ENCODE measurements around the gene SLC26A4.

SLC26A4 gene

DNA sequence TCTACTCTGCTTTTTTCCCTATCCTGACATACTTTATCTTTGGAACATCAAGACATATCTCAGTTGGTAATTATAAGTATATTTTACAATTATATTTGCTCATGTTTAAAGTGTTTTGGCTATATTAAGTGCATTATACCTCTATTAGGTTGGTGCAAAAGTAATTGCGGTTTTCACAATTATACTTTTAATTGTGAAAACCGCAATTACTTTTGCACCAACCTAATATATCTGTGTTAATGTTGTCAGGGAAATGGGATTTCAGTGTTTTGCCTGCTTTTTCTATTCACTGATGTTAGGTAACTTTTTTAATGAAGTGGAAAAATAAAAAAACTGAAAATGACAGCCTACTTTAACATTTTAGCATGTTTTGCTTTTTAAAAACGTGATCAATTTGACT is 11.6 kb downstream of the SLC26A4 start:
- DNase-seq (ENCODE audit: insufficient read length, low spot score): no peak
- TF ChIP-seq CTCF (IDR thresholded peaks at IDR 0.05; ENCODE audit: insufficient read depth, missing control alignments): no peak
- no peak for FAIRE-seq

GRCh38 chr7:107676249-107676648 is 15.6 kb downstream of the SLC26A4 start:
- DNase-seq (ENCODE audit: insufficient read length, low spot score): no peak
- FAIRE-seq: no peak
- TF ChIP-seq CTCF (IDR thresholded peaks at IDR 0.05; ENCODE audit: insufficient read depth, missing control alignments): no peak

DNA sequence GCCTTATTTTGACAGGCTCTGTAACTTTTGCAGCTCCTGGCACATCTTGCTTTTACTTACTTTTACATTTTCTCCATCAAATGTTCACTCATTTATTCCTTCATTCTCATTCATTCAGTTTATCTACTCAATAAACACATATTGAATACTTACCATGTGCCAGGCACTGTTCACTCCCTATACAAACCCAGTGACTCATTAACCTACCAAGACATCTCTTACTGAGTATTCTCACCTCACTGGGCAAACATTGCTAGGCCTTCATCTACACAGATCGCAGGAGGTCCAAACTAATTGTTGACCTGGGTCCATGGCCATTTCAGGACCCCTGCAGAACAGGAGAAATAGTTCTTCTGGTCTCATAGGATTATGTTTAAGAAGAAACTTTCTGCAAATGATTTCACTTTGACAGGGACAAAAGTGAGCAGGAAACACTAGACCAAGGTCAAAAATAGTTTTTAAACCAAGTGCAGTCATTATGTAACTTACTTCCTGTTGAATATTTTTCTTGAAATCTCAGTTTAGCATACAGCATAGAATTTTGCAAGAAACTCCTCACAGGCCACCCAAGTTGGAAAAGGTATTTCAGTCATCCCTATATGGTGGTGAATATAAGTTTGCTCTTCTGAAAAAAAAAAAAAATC is 17.6 kb downstream of the SLC26A4 start:
- no peak for DNase-seq (ENCODE audit: insufficient read length, low spot score)
- TF ChIP-seq CTCF (IDR thresholded peaks at IDR 0.05; ENCODE audit: insufficient read depth, missing control alignments): no peak
- FAIRE-seq: no peak

- TF ChIP-seq CTCF (IDR thresholded peaks at IDR 0.05; ENCODE audit: insufficient read depth, missing control alignments): no peak
- FAIRE-seq (no peak), DNase-seq (ENCODE audit: insufficient read length, low spot score) (no peak)
Measured at GRCh38 chr7:107680478-107680877, 19.9 kb downstream of the SLC26A4 start.

- TF ChIP-seq CTCF (IDR thresholded peaks at IDR 0.05; ENCODE audit: insufficient read depth, missing control alignments): no peak
- DNase-seq (ENCODE audit: insufficient read length, low spot score): no peak
- no peak for FAIRE-seq
Measured at GRCh38 chr7:107682886-107683285, 22.3 kb downstream of the SLC26A4 start.

- DNase-seq (ENCODE audit: insufficient read length, low spot score) (no peak), FAIRE-seq (no peak)
- no peak for TF ChIP-seq CTCF (IDR thresholded peaks at IDR 0.05; ENCODE audit: insufficient read depth, missing control alignments)
Measured at GRCh38 chr7:107684287-107684686, 23.7 kb downstream of the SLC26A4 start.

GRCh38 chr7:107684947-107685463 is 24.4 kb downstream of the SLC26A4 start:
- no peak for FAIRE-seq

More at GRCh38 chr7:107684947-107685463, 24.4 kb downstream of the SLC26A4 start:
- no peak for TF ChIP-seq CTCF (IDR thresholded peaks at IDR 0.05; ENCODE audit: insufficient read depth, missing control alignments)
- DNase-seq (ENCODE audit: insufficient read length, low spot score): no peak
